Naive thymus-derived CD4-positive, alpha-beta T cell (primary cell): Measurements from ENCODE around the gene RAB1A. TPM values are rescaled to one million over a fixed set of nuclear protein-coding genes. Genes with fewer than 3 reads are reported as not detected.
A peak's percentile ranks its signal among the peaks of the same experiment; 100 is the strongest.

ENCODE experiments used
- ATAC-seq: fragments of 150-1000 bp; cut with Tn5 transposase; 2 replicates; pipeline ENCODE4 v1.10.0; 2021; ENCODE audit warnings: mild to moderate bottlenecking, moderate library complexity
- CTCF ChIA-PET: fragments of 350-600 bp; sonication (Branson Sonifier 250); formaldehyde crosslinking; loops from one replicate; lab custom pipeline; 2021; ENCODE audit warnings: antibody characterized with exemption; lab: Charles Lee
- POLR2A ChIA-PET: fragments of 350-600 bp; sonication (Branson Sonifier 250); formaldehyde crosslinking; loops from one replicate; lab custom pipeline; 2021; ENCODE audit warnings: antibody characterized with exemption, inconsistent platforms; lab: Charles Lee
- DNase-seq, 9 donors: peaks; one replicate each; pipeline versions ENCODE4 v3.0.0 to v3.0.0-alpha.2; 2020 to 2022; ENCODE audit warnings: mixed read lengths in 1 of 9
- H3K27ac ChIP-seq: one replicate; pipeline ENCODE4 v1.7.0; 2013; ENCODE audit warnings: mild to moderate bottlenecking, low read depth, low read length, moderate library complexity
- H3K27me3 ChIP-seq, 2 donors: one replicate each; pipeline ENCODE4 v1.7.0; 2013; ENCODE audit warnings: low read length in 2 of 2, mild to moderate bottlenecking in 2 of 2, moderate library complexity in 2 of 2; ENCODE audit not compliant: control insufficient read depth in 2 of 2, insufficient read depth in 2 of 2
- H3K36me3 ChIP-seq, 3 experiments: 1 replicate in 2 of 3; 2 replicates in 1 of 3; pipeline ENCODE4 v1.7.0; 2013; ENCODE audit warnings: low read length in 3 of 3, mild to moderate bottlenecking in 3 of 3, moderate library complexity in 1 of 3; ENCODE audit not compliant: insufficient read depth in 3 of 3, control insufficient read depth in 2 of 3
- H3K4me1 ChIP-seq, 2 donors: one replicate each; pipeline ENCODE4 v1.7.0; 2013; ENCODE audit warnings: low read length in 2 of 2, mild to moderate bottlenecking in 2 of 2, moderate library complexity in 1 of 2; ENCODE audit not compliant: control insufficient read depth in 2 of 2, insufficient read depth in 2 of 2
- H3K4me3 ChIP-seq: 2 replicates; pipeline ENCODE4 v1.7.0; 2013; ENCODE audit warnings: mild to moderate bottlenecking, low read length
- H3K9me3 ChIP-seq, 3 experiments: 1 replicate in 2 of 3; 2 replicates in 1 of 3; pipeline ENCODE4 v1.7.0; 2013; ENCODE audit warnings: low read length in 3 of 3; ENCODE audit not compliant: control insufficient read depth in 2 of 3
- H3K27ac Mint-ChIP-seq, 9 donors: one replicate each; pipeline ENCODE4 v1.8.0; 2020 to 2022; ENCODE audit warnings: mixed read lengths in 9 of 9, mild to moderate bottlenecking in 8 of 9, moderate library complexity in 5 of 9, inconsistent platforms in 2 of 9
- H3K27me3 Mint-ChIP-seq, 5 donors: one replicate each; pipeline ENCODE4 v1.8.0; 2021 to 2022; ENCODE audit warnings: mixed read lengths in 5 of 5, mild to moderate bottlenecking in 1 of 5
- H3K36me3 Mint-ChIP-seq, 5 donors: one replicate each; pipeline ENCODE4 v1.8.0; 2020 to 2022; ENCODE audit warnings: mixed read lengths in 5 of 5, mild to moderate bottlenecking in 3 of 5, inconsistent platforms in 1 of 5
- H3K4me1 Mint-ChIP-seq, 7 donors: one replicate each; pipeline ENCODE4 v1.8.0; 2020 to 2022; ENCODE audit warnings: mixed read lengths in 7 of 7, mild to moderate bottlenecking in 3 of 7, inconsistent platforms in 1 of 7
- H3K4me3 Mint-ChIP-seq, 10 donors: one replicate each; pipeline ENCODE4 v1.8.0; 2020 to 2022; ENCODE audit warnings: mild to moderate bottlenecking in 10 of 10, mixed read lengths in 10 of 10, moderate library complexity in 6 of 10, inconsistent platforms in 2 of 10
- H3K9me3 Mint-ChIP-seq, 11 donors: one replicate each; pipeline ENCODE4 v1.8.0; 2020 to 2022; ENCODE audit warnings: mixed read lengths in 11 of 11, mild to moderate bottlenecking in 4 of 11, inconsistent platforms in 1 of 11, moderate library complexity in 1 of 11
- intact Hi-C, 2 donors: fragments of 100-400 bp; cut with micrococcal nuclease; formaldehyde crosslinking; loops; one replicate each; pipeline ENCODE4 v1.15.1; 2023
- polyA plus RNA-seq, 2 donors: library from polyadenylated mRNA; unstranded; fragments of 300-500 nt; fragmentation: Illumina TruSeq; gene quantifications; one replicate each; pipeline ENCODE4 v1.2.3, GENCODE V29; 2021
- total RNA-seq, 6 experiments: library from RNA in 5 of 6; stranded (reverse) in 5 of 6; gene quantifications; 1 replicate in 5 of 6; 2 replicates in 1 of 6; pipeline ENCODE4 v1.2.3 and lab custom pipeline; 2021 to 2026

RAB1A gene
- total and polyA plus RNA-seq, 7 experiments from 2014 or later: 48.8 to 78.6 (median 61.4) TPM

GRCh38 chr2:65054749-65055421 is 75.0 kb downstream of the RAB1A start:
- intact Hi-C loops: loop anchor here (5.0 to 10.0 kb wide), 7 partner anchors 288 to 1213 kb away; partner anchors contain the start of genes SERTAD2 (in 1 of the 2), SPRED2 (in 1 of the 2) and UGP2 (in 1 of the 2)
- Mint-ChIP-seq H3K36me3 (peaks cover 0 to 13% (median 0%) of the 10 kb centered on the region in 5 donors), H3K4me1 (peaks cover 41 to 70% (median 53%) of the 10 kb centered on the region in 7 donors), H3K27me3 (peaks cover 0 to 6% (median 0%) of the 10 kb centered on the region in 5 donors), H3K27ac (peak overlapping the region; percentile 17 to 97 (median 87)), H3K4me3 (peak overlapping the region; percentile 79 to 99 (median 94)), H3K9me3 (no peaks in the 10 kb centered on the region)
- ChIA-PET CTCF (interaction anchor here (0.5 to 2.1 kb wide), 4 partner anchors 15 to 953 kb away, joined by 3 to 8 read pairs (median 6); partner anchors contain the start of gene RAB1A), POLR2A (interaction anchor here (0.6 to 5.6 kb wide), 10 partner anchors 12 to 287 kb away, joined by 3 to 51 read pairs (median 4); partner anchors contain the start of genes ACTR2, RAB1A and SLC1A4)
- Histone ChIP-seq H3K27ac (peak overlapping the region; percentile 76), H3K27me3 (no peaks in the 10 kb centered on the region), H3K4me1 (peaks cover 10 to 42% of the 10 kb centered on the region in 2 donors), H3K36me3 (no peaks in the 10 kb centered on the region), H3K9me3 (no peaks in the 10 kb centered on the region), H3K4me3 (peak overlapping the region; percentile 54)
- DNase-seq (no peak), ATAC-seq (no peak)

- H3K4me3 ChIP-seq: no peak overlapping the region
- H3K4me1 Mint-ChIP-seq: peaks cover 30 to 53% (median 43%) of the 10 kb centered on the region in 7 donors
- intact Hi-C loops: loop anchor here in 1 of 2 donors (1.0 to 10.0 kb wide), 3 partner anchors 136 to 728 kb away; no protein-coding TSS in a partner anchor
- H3K36me3 Mint-ChIP-seq: peaks cover 0 to 20% (median 4%) of the 10 kb centered on the region in 5 donors
- H3K27ac ChIP-seq: no peak overlapping the region
- peak overlapping the region; percentile 7 to 77 (median 55) for H3K27ac Mint-ChIP-seq
- no peaks in the 10 kb centered on the region for H3K36me3 ChIP-seq
- CTCF ChIA-PET: interaction anchor here (0.8 to 1.7 kb wide), 2 partner anchors 11 to 136 kb away, joined by 3 to 8 read pairs; no protein-coding TSS in a partner anchor
- H3K4me1 ChIP-seq: peaks cover 7 to 29% of the 10 kb centered on the region in 2 donors
- peaks cover 0 to 6% (median 0%) of the 10 kb centered on the region in 5 donors for H3K27me3 Mint-ChIP-seq
- no peaks in the 10 kb centered on the region for H3K27me3 ChIP-seq
- peak in 5 of 9 donors; percentile 26 to 50 (median 32) for DNase-seq
- POLR2A ChIA-PET: interaction anchor here (1.0 to 1.5 kb wide), 2 partner anchors 12 to 76 kb away, joined by 3 to 5 read pairs; no protein-coding TSS in a partner anchor
- ATAC-seq: peak; percentile 9
- peaks cover 0 to 1% (median 0%) of the 10 kb centered on the region in 11 donors for H3K9me3 Mint-ChIP-seq
- H3K9me3 ChIP-seq: no peaks in the 10 kb centered on the region
- H3K4me3 Mint-ChIP-seq: peak overlapping the region in 9 of 10 donors; percentile 37 to 93 (median 51)
Measured at GRCh38 chr2:65053199-65053598, 76.7 kb downstream of the RAB1A start.

- ChIA-PET POLR2A (interaction anchor here (0.7 kb wide), 1 partner anchor 8 kb away, joined by 4 read pairs; no protein-coding TSS in a partner anchor), CTCF (no interaction called here)
- no peak overlapping the region for H3K4me3 Mint-ChIP-seq
- DNase-seq: no peak
- no peak for ATAC-seq
- H3K27me3 Mint-ChIP-seq: peaks cover 0 to 12% (median 0%) of the 10 kb centered on the region in 5 donors
- H3K9me3 Mint-ChIP-seq: peaks cover 0 to 6% (median 0%) of the 10 kb centered on the region in 11 donors
- peaks cover 0 to 37% (median 15%) of the 10 kb centered on the region in 5 donors for H3K36me3 Mint-ChIP-seq
- Histone ChIP-seq H3K27me3 (no peaks in the 10 kb centered on the region), H3K9me3 (no peaks in the 10 kb centered on the region), H3K4me3 (no peak overlapping the region), H3K27ac (no peak overlapping the region), H3K36me3 (no peaks in the 10 kb centered on the region), H3K4me1 (peaks cover 0 to 22% of the 10 kb centered on the region in 2 donors)
- intact Hi-C loops: loop anchor here in 1 of 2 donors (10.0 kb wide), 2 partner anchors 446 to 726 kb away; no protein-coding TSS in a partner anchor
- peaks cover 16 to 38% (median 30%) of the 10 kb centered on the region in 7 donors for H3K4me1 Mint-ChIP-seq
- peak overlapping the region in 1 of 9 donors; percentile 2 for H3K27ac Mint-ChIP-seq
Measured at GRCh38 chr2:65050931-65051330, 79.0 kb downstream of the RAB1A start.

- H3K27me3 Mint-ChIP-seq: peaks cover 0 to 12% (median 0%) of the 10 kb centered on the region in 5 donors
- H3K36me3 ChIP-seq: peaks cover 0 to 4% (median 0%) of the 10 kb centered on the region in 3 experiments
- H3K36me3 Mint-ChIP-seq: peaks cover 12 to 55% (median 29%) of the 10 kb centered on the region in 5 donors
- H3K4me3 ChIP-seq: no peak overlapping the region
- peaks cover 0 to 10% of the 10 kb centered on the region in 2 donors for H3K4me1 ChIP-seq
- peaks cover 3 to 14% (median 7%) of the 10 kb centered on the region in 11 donors for H3K9me3 Mint-ChIP-seq
- no peak for DNase-seq
- CTCF ChIA-PET: interaction anchor here (1.3 kb wide), 1 partner anchor 131 kb away, joined by 6 read pairs; no protein-coding TSS in a partner anchor
- H3K4me1 Mint-ChIP-seq: peaks cover 5 to 20% (median 16%) of the 10 kb centered on the region in 7 donors
- no peak for ATAC-seq
- peaks cover 0 to 3% (median 2%) of the 10 kb centered on the region in 3 experiments for H3K9me3 ChIP-seq
- H3K27ac Mint-ChIP-seq: peak overlapping the region in 1 of 9 donors; percentile 62
- POLR2A ChIA-PET: no interaction called here
- H3K4me3 Mint-ChIP-seq: no peak overlapping the region
- intact Hi-C loops: no loop called here
- H3K27me3 ChIP-seq: no peaks in the 10 kb centered on the region
- H3K27ac ChIP-seq: no peak overlapping the region
Measured at GRCh38 chr2:65049010-65049639, 80.8 kb downstream of the RAB1A start.

GRCh38 chr2:65046633-65047407 is 83.1 kb downstream of the RAB1A start:
- ATAC-seq (no peak), DNase-seq (no peak)
- peaks cover 0 to 16% (median 0%) of the 10 kb centered on the region in 7 donors for H3K4me1 Mint-ChIP-seq
- H3K4me3 Mint-ChIP-seq: no peak overlapping the region
- peaks cover 0 to 5% (median 3%) of the 10 kb centered on the region in 3 experiments for H3K9me3 ChIP-seq
- POLR2A ChIA-PET: no interaction called here
- H3K27me3 ChIP-seq: no peaks in the 10 kb centered on the region
- H3K4me3 ChIP-seq: no peak overlapping the region
- intact Hi-C loops: no loop called here
- H3K36me3 Mint-ChIP-seq: peaks cover 21 to 65% (median 35%) of the 10 kb centered on the region in 5 donors
- H3K9me3 Mint-ChIP-seq: peaks cover 5 to 23% (median 11%) of the 10 kb centered on the region in 11 donors
- CTCF ChIA-PET: interaction anchor here (0.7 to 1.4 kb wide), 3 partner anchors 9 to 127 kb away, joined by 3 read pairs; no protein-coding TSS in a partner anchor
- H3K4me1 ChIP-seq: no peaks in the 10 kb centered on the region
- no peak overlapping the region for H3K27ac ChIP-seq
- no peak overlapping the region for H3K27ac Mint-ChIP-seq
- H3K27me3 Mint-ChIP-seq: peaks cover 0 to 12% (median 0%) of the 10 kb centered on the region in 5 donors
- peaks cover 0 to 9% (median 0%) of the 10 kb centered on the region in 3 experiments for H3K36me3 ChIP-seq
